ENCODE data around the gene NTM.
"Not testable (repeated sequence)": the region's sequence is repeated elsewhere in the genome, so short reads cannot be mapped to it uniquely, and the experiment has no call there.

The NTM gene

DNA sequence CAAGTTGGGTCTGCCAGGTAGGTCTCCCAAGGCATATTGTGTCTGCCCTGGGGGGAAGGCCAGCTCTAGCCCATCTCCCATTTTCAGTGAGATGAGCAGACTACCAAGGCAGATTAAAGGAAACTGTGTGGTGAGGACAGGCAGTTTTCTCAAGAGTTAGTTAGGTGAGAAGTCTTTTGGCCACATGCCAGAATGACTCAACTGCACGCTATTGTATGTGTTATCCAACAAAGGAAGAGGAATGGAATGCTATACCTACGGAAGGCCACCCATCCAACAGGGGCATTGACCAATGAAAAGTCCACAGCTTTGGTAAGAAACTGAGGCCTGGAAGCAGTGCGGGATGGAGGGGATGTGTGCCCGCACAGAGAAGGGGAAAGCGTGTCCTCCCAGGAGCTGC, 941.7 kb downstream of the NTM start:
- DNase-seq (ENCODE audit: extremely low spot score, insufficient read length, low read depth) (no peak), FAIRE-seq (no peak)

DNA sequence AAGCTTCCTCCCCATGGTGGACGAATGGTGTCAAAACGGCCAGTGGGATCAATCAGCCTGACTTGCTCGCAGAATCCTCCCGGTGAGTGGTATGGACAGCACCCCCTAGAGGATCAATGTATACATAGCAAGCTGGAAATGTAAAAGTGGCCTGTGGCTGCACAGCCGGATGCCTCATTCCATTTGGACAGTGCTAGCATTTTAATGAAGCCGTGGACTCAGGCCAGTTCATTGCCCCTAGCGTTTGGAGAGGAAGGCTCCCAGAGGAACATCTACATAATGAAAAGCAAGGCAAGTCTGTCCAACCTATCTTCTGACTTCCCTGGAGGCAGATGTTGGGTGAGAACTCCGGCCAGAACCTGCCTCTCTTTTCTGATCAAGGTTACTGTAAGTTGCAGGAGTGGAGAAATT, 942.3 kb downstream of the NTM start:
- DNase-seq (ENCODE audit: extremely low spot score, insufficient read length, low read depth) (no peak), FAIRE-seq (no peak)

DNA sequence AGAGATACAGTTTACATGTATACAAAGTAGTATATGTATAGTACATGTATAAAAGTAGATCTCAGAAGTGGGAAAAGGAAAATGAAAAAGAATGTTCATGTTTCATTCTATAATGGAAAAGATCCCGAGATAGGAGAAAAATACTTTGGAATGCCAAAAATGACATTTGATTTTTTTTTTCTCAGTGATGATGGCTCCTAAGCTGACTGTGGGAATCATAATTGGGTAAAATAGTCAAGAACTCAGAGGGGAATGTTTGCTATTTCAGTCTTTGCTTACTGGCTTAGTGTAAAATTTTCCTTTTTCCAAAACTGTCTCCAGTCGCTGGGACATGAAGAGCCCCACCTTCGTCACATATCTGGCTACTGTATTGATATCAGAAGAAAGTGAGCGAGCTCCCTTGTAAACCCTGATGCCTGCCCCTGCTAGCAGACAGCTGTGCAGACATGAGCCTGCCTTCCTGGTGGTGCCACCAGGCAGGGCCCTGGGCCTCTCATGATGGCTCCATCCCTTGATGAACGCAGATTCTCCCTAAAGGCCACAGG, 944.6 kb downstream of the NTM start:
- no peak for DNase-seq (ENCODE audit: extremely low spot score, insufficient read length, low read depth)
- no peak for FAIRE-seq

DNA sequence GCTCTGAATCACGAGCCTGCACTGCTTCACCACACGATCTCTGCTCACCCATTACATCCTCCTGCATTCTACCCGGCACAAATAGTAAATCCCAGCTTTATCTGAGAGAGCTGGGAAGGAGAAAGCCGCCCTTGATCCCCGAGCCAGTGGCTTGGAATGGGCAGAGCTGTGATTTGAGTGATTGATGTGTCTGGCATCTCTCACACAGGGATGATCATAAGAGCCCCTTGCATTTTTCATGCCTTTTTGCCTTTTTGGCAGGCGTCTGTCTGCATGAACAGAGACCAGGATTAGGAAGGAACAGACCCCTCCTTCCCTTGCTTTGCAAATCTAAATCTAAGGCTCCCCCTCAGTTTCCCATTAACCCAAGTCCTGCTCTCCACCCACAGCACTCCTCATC, 945.3 kb downstream of the NTM start:
- DNase-seq (ENCODE audit: extremely low spot score, insufficient read length, low read depth) (no peak), FAIRE-seq (no peak)

DNA sequence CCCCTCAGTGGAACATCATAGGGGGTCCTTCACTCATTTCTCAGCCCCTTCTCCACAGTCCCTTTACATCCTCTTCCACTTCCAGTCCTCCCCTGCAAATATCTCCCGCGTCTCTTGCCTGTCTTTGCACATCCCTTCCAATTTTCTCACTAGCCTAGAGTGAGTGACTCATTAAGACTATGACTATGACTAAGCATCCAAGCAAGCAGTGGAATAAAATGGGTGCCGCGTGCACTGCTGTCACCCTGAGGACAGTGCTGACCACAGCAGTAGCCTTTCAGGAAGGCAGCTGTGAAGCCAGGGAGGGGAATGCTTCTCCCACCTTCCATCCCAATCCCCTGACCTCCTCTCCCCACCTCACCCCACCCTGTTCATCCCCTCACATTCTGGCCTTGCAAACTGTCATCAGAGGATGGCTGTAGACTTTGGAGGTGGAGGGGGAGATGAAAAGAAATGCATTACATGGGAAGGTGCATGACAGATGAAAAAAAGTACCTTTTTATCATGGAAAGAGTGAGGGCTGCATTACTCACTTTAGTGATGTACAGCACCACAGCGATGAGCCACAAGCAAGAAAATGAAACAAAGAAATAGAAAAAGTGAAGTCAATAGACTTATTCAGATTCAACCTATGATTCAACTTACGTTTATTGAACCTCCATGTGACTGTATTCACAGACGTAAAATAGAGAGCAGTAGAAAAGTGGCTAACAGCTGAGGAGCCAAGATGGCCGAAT, 948.2 kb downstream of the NTM start:
- FAIRE-seq (no peak), DNase-seq (ENCODE audit: extremely low spot score, insufficient read length, low read depth) (no peak)

DNA sequence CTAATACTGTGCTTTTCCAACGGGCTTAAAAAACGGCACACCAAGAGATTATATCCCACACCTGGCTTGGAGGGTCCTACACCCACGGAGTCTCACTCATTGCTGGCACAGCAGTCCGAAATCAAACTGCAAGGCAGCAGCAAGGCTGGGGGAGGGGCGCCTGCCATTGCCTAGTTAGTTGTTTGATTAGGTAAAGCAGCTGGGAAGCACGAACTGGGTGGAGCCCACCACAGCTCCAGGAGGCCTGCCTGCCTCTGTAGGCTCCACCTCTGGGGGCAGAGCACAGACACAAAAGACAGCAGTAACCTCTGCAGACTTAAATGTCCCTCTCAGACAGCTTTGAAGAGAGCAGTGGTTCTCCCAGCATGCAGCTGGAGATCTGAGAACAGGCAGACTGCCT, 949.0 kb downstream of the NTM start:
- DNase-seq (ENCODE audit: extremely low spot score, insufficient read length, low read depth); FAIRE-seq: not testable (repeated sequence)

DNA sequence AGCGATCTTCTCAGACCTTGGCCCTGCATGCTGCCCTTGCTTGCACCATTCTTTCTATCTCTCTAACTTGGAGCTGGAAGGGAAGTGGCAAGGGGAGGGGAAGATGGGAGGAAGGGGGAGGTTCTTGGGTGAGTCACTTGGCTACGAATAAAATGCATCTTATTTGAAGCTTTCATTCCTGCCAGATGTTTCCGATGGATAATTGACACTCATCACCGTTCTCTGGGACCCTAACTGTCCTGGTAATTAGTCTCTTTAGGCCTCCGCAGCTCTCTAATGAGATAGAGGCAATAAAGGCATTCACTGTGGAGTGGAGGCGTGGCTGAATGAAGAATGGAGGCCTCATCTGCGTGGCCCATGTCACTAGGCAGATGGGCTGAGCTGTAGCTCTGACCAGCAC, 960.1 kb downstream of the NTM start:
- FAIRE-seq = no peak
- DNase-seq (ENCODE audit: extremely low spot score, insufficient read length, low read depth) = no peak

DNA sequence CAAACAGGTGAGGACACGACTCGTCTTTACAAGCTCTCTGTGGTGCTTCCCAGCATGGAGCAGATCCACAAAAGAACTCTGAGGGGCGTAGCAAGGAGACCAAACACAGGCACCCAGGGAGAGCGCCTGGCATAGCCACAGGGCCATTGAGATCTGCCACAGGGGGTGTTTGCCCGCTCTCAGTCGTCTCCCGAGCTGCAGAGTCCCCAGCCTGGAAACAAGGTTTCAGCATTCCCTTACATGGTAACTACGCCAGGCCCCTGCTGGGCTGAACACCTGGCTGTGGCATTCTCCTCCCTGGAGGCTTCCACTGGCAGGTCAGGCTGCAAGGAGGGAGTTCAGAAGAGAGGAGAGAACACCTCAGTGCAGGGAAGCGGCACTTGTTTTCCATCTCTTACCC, 962.1 kb downstream of the NTM start:
- no peak for FAIRE-seq
- DNase-seq (ENCODE audit: extremely low spot score, insufficient read length, low read depth) = no peak

DNA sequence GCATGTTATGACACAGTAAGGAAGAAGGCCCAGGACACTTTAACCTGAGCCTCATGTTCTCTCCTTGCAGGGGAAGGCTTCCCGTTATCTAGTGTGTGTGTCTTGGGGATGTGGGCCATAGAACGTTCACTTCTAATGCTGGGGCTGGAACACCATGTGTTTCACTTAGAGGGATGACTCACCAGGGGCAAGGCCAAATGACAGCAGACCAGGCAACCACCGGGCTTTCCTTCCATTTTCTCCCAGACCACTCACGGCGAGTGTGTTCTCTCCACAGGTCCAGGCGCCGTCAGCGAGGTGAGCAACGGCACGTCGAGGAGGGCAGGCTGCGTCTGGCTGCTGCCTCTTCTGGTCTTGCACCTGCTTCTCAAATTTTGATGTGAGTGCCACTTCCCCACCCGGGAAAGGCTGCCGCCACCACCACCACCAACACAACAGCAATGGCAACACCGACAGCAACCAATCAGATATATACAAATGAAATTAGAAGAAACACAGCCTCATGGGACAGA, 964.4 kb downstream of the NTM start:
- DNase-seq (ENCODE audit: extremely low spot score, insufficient read length, low read depth) (no peak), FAIRE-seq (no peak)

DNA sequence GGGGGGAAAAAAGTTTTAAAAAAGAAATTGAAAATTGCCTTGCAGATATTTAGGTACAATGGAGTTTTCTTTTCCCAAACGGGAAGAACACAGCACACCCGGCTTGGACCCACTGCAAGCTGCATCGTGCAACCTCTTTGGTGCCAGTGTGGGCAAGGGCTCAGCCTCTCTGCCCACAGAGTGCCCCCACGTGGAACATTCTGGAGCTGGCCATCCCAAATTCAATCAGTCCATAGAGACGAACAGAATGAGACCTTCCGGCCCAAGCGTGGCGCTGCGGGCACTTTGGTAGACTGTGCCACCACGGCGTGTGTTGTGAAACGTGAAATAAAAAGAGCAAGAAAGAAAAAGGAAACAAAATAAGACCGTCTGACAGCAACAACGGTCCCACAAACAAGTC, 964.9 kb downstream of the NTM start:
- FAIRE-seq (no peak), DNase-seq (ENCODE audit: extremely low spot score, insufficient read length, low read depth) (no peak)

DNA sequence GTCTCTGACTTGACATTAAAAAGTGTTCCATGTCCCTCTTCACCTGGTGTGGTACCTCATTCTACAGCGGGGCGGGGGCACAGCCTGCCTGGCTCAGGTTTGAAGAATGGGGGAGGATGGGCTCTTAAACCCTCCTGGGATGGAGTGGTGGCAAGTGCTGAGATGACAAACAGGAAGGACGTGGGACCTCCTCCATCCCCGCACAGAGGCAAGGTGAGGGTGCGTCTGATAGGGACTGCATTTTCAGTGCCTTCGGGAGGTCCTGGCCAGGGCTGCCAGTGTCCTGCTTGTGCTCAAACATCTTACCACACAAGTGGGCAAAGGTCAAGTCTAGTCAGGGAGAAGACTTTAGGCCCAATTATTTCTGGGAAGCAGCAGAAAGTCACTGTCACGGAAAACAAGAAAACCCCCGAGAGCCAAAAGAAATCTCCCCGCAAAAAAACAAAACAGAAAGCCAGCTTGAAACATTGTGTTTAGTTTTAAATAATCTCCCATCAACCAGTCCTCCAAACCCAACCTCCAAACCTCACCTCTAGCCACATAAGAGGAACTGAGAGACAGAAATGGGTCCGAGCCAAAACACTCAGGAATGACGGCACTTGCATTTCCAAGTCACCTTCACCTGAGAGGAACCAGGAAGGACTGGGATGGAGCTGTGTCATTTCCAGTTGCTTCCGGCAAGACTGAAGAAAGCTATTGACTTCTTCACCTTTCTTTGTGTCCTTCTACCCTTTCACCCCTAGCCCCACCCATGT, 966.5 kb downstream of the NTM start:
- FAIRE-seq = no peak
- no peak for DNase-seq (ENCODE audit: extremely low spot score, insufficient read length, low read depth)

DNA sequence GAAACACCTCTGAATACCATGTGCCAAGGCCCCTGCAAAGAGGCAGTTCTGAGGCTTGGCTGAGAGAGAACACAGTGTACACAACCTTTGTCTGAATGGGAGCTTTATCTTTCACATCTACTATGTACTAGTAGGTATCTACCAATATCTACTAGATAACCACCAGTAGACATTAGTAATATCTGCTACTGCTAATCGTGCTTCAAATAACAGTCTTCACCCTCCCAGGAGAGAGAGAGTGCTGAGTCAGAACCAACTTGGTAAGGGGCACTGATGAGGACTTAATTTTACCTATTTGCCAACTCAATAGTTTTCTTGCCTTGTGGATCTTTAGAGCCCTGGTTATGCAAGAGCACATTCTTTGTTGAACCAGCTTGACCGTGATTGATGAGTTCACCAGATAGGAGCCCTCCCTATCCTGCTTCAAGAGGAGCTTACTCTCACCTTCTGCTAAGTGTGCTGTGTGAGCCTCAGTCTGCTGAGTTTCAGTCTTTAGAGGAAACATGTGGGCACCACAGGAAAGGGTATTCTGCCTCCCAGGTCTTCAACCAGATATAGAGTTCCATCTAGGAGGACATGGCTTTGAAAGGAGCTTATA, 967.5 kb downstream of the NTM start:
- no peak for FAIRE-seq

DNA sequence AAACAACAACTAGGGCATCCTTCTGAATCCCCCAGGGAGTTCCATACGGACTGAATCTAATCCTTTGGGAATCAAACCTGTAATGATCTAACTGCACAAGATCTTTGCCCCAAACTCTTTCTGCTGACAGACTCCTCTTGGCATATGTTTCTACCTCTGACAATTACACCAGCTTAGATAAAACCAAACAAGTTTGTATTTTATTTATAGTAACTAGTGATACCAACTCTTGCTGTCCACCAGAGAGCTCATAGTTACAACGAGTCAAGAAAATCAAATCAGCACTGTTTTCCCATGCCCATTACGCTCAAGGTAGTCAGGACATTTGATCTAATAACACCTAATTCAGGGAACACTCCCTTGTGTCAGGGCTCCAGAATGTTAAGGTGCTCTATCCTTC, 972.0 kb downstream of the NTM start:
- FAIRE-seq = no peak

More for the DNA sequence above, 967.5 kb downstream of the NTM start:
- no peak for DNase-seq (ENCODE audit: extremely low spot score, insufficient read length, low read depth)

DNA sequence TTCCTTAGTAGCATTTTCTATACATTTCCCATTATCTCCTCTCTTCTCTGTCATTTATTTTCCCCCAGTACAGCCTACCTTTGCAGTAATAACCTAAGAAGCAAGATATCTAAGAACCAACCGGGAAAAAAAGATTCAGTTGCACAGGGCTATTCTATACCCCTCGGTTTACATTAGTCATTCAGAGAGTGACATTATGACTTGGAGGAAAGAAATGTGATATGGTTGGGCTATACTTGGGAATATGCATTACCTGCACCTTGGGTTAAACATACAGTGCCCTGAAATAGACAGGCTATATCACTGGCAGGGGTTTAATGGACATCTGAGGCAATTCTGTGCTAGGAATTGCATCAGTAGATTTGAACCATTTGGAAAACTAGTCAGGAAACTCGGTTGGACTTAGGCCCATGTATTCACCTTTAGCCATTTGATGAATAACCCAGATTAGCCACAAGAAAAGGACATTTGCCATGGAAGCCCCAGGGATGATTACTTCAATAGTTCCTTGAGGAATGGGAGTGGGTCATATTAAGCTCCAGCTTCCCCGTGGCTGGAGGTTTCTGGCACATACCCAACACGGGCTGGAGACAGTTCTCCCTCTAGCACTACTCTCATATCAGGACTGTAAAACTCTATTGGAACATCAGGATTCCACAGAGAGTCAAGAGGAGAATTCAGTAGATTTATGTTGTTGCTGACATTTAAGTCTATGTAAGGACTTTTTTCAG, 973.2 kb downstream of the NTM start:
- FAIRE-seq (no peak), DNase-seq (ENCODE audit: extremely low spot score, insufficient read length, low read depth) (no peak)

More for the DNA sequence above, 972.0 kb downstream of the NTM start:
- DNase-seq (ENCODE audit: extremely low spot score, insufficient read length, low read depth) = no peak

DNA sequence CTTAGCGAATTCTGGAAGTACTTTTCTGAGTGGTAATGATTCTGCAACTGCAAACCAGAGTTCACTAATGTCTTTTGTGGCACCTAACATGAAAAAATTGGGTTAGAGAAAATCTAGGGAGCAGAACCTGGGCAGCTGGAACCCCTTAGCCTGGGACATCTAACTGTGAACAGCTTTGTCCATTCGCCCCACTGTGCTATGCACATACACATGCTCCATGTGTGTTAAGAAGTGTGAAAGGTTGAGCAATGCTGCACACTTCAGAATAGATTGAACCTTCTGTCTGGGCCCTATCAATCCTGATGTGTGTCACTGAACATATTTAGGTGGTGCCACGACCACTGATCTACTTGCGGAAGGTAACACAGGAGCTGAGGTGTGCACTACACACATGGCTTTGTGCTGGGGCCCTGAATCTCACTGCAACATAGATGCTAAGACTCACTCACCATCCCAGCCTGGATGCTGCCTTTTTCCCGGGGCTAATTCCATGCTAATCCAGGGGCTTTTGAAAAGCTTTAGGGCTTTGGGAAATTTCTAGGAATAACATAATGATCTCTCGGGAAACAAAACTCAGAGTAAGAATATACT, 976.2 kb downstream of the NTM start:
- DNase-seq (ENCODE audit: extremely low spot score, insufficient read length, low read depth) (no peak), FAIRE-seq (no peak)

DNA sequence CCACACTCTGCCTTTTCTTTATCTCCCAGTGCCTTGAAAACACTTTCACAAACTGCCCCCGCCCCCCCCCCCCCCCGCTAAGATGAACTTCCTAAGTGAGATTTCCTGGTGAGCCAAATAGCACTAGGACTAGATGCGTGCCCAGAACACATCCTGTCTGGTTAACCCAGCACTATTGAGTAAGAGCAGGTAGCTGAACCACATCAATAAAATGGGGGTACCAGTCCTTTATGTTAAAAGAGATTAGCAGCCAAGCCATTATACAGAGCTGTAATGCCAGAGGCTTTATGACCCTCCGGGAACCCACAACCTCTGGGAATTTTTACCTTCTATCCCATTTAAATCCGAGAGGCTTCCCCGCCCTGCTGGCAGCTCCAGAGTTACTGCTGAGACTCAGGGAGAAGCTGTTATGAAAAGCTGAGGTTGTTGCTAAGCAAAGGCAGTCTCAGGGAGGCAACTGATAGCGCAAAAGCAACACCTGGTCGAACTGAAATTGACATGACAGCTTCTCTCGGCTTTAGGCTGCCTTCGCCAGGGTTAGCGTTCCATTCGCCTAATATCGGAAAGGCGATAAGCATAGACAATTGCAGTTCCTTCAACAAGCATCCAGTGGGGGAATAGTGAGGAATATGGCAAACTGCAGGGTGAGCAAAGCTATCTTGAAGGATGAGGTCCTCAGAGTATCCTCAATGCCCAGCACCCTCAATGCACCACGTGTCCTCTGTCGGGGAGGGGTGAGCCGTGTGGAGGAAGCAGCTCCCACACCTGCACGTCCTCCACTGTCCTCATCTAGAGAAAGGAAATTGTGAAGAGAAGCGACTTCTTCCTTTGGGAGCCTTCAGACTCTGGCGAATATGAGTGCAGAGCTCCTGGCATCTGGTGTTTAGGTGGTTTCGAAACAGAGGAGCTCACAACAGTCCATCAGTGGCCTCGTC, 977.0 kb downstream of the NTM start:
- DNase-seq (ENCODE audit: extremely low spot score, insufficient read length, low read depth) (no peak), FAIRE-seq (no peak)

DNA sequence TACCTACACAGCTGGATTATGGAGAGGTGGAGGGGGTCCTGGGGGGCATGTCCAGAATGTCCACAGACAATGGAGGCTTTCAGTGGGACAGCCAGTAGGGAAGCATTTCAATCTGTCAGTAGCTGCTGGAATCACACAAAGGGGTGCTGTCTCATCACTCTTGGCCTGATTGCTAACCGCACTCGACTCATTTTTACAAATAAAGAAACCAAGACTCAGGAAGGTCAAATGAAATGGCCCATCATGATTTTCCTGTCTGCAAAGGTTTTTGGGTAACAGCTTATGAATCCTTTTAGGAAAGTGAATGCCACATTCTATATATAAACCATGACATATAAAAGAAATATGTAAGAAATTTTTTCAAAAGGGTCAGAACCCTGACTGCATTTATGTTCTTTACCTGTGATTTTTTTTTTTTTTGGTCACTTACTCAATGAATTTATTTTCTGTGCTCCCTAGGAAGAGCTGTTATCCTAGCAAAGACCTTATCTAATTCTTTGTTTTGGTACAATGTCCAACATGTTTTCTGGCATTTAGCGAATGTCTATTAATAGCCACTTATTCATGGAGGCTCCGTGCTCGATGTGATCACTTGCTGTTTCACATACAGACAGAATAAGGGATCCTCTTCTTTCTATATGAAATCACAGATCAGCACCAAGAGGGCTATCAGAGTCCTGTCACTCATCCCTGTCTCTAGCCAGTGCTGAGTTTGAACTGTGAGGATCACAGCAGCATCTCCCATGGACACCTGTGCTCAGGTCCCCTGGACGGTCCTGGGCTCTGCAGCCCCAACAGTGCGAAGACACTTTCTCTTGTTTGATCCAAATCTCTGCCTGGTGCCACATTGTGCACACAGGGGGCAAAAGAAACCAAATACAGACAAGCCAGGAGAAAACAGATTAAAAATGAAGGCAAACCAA, 979.7 kb downstream of the NTM start:
- DNase-seq (ENCODE audit: extremely low spot score, insufficient read length, low read depth) (no peak), FAIRE-seq (no peak)

DNA sequence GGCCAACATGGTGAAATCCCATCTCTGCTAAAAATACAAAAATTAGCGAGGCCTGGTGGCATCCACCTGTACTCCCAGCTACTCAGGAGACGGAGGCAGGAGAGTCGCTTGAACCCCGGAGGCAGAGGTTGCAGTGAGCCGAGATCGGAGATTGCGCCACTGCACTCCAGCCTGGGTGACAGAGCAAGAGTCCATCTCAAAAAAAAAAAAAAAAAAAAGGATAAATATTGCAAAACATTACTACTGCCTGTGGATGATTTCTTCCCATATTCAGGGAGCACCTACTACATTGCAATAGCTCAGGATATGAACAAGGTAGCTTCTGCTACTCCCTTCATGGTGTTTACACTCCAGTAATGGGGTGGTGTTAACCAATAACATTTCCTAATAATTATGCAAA, 980.6 kb downstream of the NTM start:
- FAIRE-seq (no peak), DNase-seq (ENCODE audit: extremely low spot score, insufficient read length, low read depth) (no peak)

All from GM18507 (cell line).